Measurements from ENCODE around the gene DBT. TPM values are rescaled to one million over a fixed set of nuclear protein-coding genes. Genes with fewer than 3 reads are reported as not detected.
A peak's percentile ranks its signal among the peaks of the same experiment; 100 is the strongest.
"Not testable (repeated sequence)": the region's sequence is repeated elsewhere in the genome, so short reads cannot be mapped to it uniquely, and the experiment has no call there.

Gene DBT
- total and polyA plus RNA-seq, 2 experiments from 2014 or later = 5.3 to 6.4 TPM

DNA sequence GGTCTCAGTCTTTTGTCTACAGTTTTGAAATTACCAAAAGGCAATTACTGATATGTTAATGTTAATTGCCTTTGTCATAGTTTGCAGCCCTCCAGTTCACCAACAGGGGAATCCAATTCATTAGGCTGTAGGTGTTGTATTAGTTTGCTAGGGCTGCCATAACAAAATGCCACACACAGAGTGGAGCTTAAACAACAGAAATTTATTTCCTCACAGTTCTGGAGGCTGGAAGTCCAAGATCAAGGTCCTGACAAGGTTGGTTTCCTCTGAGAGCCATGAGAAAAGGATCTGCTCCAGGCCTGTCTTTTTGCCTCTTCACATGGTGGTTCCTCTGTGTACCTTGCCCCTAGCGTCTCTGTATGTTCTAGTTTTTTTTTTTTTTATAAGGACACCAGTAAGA lies 17.6 kb upstream of the DBT start:
- Histone ChIP-seq H3K79me2 (ENCODE audit: insufficient read depth) (peaks cover 61% of the 10 kb centered on the region), H3K36me3 (ENCODE audit: low read depth) (peaks cover 34% of the 10 kb centered on the region), H3K27me3 (replicated peaks; ENCODE audit: insufficient read depth) (no peaks in the 10 kb centered on the region), H2AFZ (0 out of 2 replicates have a peak overlapping the region, but pooled peaks have one; percentile 99), H3K9me2 (ENCODE audit: insufficient read depth) (no peaks in the 10 kb centered on the region), H3K9ac (peak overlapping the region; percentile 95), H3K4me2 (ENCODE audit: unreplicated experiment) (peak overlapping the region; percentile 89), H4K20me1 (ENCODE audit: insufficient read depth) (no peaks in the 10 kb centered on the region; the same call in 1 of the 2 replicates), H3K9me3 (ENCODE audit: low read depth) (no peaks in the 10 kb centered on the region), H3F3A (ENCODE audit: insufficient read depth) (no peaks in the 10 kb centered on the region), H3K4me1 (ENCODE audit: insufficient read depth) (peaks cover 17% of the 10 kb centered on the region), H3K27ac (no peak overlapping the region), H3K4me3 (peak overlapping the region; percentile 93)
- DNase-seq = no peak
- WGBS, 2 experiments (ENCODE audit: low coverage in 1 of 2, low lambda C conversion rate in 2 of 2, missing lambda C conversion rate in 2 of 2) = 95 to 100% methylated on average over 1 of the region's 1 CpG
- TF ChIP-seq EZH2phosphoT487 (IDR thresholded peaks at IDR 0.05; ENCODE audit: insufficient read depth, low read depth) (no peak), EZH2 (IDR thresholded peaks at IDR 0.05; ENCODE audit: insufficient read depth, poor library complexity, severe bottlenecking) (no peak)
- in situ Hi-C loops (cut with MboI) = no loop called here

DNA sequence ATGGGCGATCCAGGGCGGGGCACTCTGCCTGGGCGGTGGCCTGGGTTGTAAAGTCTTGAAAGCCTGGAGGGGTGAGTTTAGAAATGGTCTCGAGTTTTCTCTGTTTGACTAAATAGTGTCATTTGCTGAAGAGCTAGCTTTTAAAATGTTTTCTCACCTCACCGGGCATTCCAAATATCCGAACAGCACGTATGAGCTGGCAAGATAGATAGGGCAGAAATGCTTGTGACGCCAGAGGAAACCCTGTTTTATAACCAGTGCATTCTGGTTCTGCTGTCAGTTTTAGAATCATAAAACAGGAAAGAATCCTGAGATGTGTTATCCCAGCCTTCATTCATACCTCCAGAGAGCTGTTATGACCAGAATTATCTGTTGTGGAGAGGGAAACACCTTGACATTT lies 17.1 kb upstream of the DBT start:
- H3K9me3 ChIP-seq (ENCODE audit: low read depth) = no peaks in the 10 kb centered on the region
- DNase-seq = peak; percentile 42
- whole genome bisulfite sequencing, 2 experiments (ENCODE audit: low coverage in 1 of 2, low lambda C conversion rate in 2 of 2, missing lambda C conversion rate in 2 of 2) = 0 to 5% methylated on average over 7 to 8 of the region's 8 CpGs
- H2AFZ ChIP-seq = peak overlapping the region; percentile 99
- H3K79me2 ChIP-seq (ENCODE audit: insufficient read depth) = peaks cover 55% of the 10 kb centered on the region
- peak overlapping the region; percentile 89 for H3K4me2 ChIP-seq (ENCODE audit: unreplicated experiment)
- H3K4me3 ChIP-seq = peak overlapping the region; percentile 93
- no peak for TF ChIP-seq EZH2 (IDR thresholded peaks at IDR 0.05; ENCODE audit: insufficient read depth, poor library complexity, severe bottlenecking)
- no peak for TF ChIP-seq EZH2phosphoT487 (IDR thresholded peaks at IDR 0.05; ENCODE audit: insufficient read depth, low read depth)
- in situ Hi-C loops (cut with MboI) = no loop called here
- H3K4me1 ChIP-seq (ENCODE audit: insufficient read depth) = peaks cover 17% of the 10 kb centered on the region
- peak overlapping the region; percentile 81 for H3K27ac ChIP-seq
- H3K9me2 ChIP-seq (ENCODE audit: insufficient read depth) = no peaks in the 10 kb centered on the region
- no peaks in the 10 kb centered on the region; the same call in 1 of the 2 replicates for H4K20me1 ChIP-seq (ENCODE audit: insufficient read depth)
- H3K9ac ChIP-seq = peak overlapping the region; percentile 95
- peaks cover 28% of the 10 kb centered on the region for H3K36me3 ChIP-seq (ENCODE audit: low read depth)
- no peaks in the 10 kb centered on the region for H3F3A ChIP-seq (ENCODE audit: insufficient read depth)
- H3K27me3 ChIP-seq (replicated peaks; ENCODE audit: insufficient read depth) = no peaks in the 10 kb centered on the region

DNA sequence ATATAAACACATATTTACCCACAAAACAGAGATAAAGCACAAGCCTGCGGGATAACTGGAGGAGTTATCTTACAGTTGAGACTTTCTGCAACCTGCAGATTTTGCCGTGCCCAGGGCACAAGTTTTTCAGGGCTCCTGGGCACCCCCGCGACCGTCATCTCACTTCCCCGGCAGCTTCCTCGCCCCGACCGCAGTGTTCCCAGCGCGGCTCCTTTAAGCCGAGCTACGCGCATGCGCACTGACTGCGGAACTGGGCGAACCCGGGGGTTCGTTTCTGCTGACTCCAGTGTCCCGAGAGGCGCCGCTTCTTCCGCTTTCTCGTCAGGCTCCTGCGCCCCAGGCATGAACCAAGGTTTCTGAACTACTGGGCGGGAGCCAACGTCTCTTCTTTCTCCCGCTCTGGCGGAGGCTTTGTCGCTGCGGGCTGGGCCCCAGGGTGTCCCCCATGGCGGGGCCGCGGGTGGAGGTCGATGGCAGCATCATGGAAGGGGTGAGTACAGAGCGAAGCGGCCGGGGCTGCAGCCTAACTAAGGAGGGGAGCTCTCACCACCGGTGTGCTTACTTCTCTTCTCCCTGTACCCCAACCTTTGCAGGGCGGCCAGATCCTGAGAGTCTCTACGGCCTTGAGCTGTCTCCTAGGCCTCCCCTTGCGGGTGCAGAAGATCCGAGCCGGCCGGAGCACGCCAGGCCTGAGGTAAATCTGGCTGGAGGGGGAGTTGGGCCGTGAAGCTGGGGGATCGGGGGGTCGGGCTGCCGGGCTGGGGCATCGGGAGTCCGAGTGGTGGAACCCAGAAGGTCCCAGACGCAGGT lies 16.5 kb upstream of the DBT start, which contains the start of gene RTCA:
TSS of gene RTCA (plus strand) at position 286 of the 810 bp plus-strand sequence. CDS start at position 446, 160 bp downstream.
- Histone ChIP-seq H3K9me3 (ENCODE audit: low read depth) (no peaks in the 10 kb centered on the region), H3K4me1 (ENCODE audit: insufficient read depth) (peaks cover 17% of the 10 kb centered on the region), H3K4me2 (ENCODE audit: unreplicated experiment) (peak within 1 kb of the TSS; percentile 89), H3K27ac (peak within 1 kb of the TSS; percentile 81), H3K27me3 (replicated peaks; ENCODE audit: insufficient read depth) (no peaks in the 10 kb centered on the region), H3K9me2 (ENCODE audit: insufficient read depth) (no peaks in the 10 kb centered on the region), H3K79me2 (ENCODE audit: insufficient read depth) (peaks cover 49% of the 10 kb centered on the region), H3K9ac (peak within 1 kb of the TSS; percentile 95), H3K36me3 (ENCODE audit: low read depth) (peaks cover 22% of the 10 kb centered on the region), H2AFZ (peak within 1 kb of the TSS; percentile 99), H4K20me1 (ENCODE audit: insufficient read depth) (no peaks in the 10 kb centered on the region), H3F3A (ENCODE audit: insufficient read depth) (no peaks in the 10 kb centered on the region), H3K4me3 (peak within 1 kb of the TSS; percentile 93)
- TF ChIP-seq EZH2phosphoT487 (IDR thresholded peaks at IDR 0.05; ENCODE audit: insufficient read depth, low read depth) = no peak
- TF ChIP-seq EZH2 (IDR thresholded peaks at IDR 0.05; ENCODE audit: insufficient read depth, poor library complexity, severe bottlenecking) = no peak
- WGBS, 2 experiments (ENCODE audit: low coverage in 1 of 2, low lambda C conversion rate in 2 of 2, missing lambda C conversion rate in 2 of 2) = 1% methylated on average over 51 to 53 of the region's 53 CpGs
- in situ Hi-C loops (cut with MboI) = no loop called here
- peak; percentile 99 for DNase-seq

DNA sequence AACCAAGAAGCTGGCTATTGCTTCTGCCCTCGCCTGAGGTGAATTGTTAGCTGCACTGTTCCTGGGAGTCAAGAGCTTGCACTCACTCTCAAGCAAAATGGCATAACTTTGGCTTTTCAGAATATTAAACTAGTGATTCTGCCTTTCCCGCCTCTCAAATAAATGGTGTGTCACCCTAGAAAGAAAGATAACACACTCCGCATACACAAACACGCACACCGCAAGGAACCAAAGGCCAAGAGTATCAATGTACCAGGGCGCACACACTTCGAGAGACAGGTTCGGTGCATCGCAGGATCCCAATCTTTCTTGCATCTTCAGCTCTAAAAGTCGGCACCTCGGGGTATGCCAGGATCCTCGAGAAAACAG lies 15.9 kb upstream of the DBT start:
- peak overlapping the region; percentile 89 for H3K4me2 ChIP-seq (ENCODE audit: unreplicated experiment)
- peak overlapping the region; percentile 99 for H2AFZ ChIP-seq
- peak; percentile 74 for DNase-seq
- peaks cover 17% of the 10 kb centered on the region for H3K4me1 ChIP-seq (ENCODE audit: insufficient read depth)
- WGBS, 2 experiments (ENCODE audit: low coverage in 1 of 2, low lambda C conversion rate in 2 of 2, missing lambda C conversion rate in 2 of 2) = 1 to 2% methylated on average over 12 of the region's 12 CpGs
- TF ChIP-seq EZH2 (IDR thresholded peaks at IDR 0.05; ENCODE audit: insufficient read depth, poor library complexity, severe bottlenecking) (no peak), EZH2phosphoT487 (IDR thresholded peaks at IDR 0.05; ENCODE audit: insufficient read depth, low read depth) (no peak)
- H3K9me3 ChIP-seq (ENCODE audit: low read depth) = no peaks in the 10 kb centered on the region
- H3F3A ChIP-seq (ENCODE audit: insufficient read depth) = no peaks in the 10 kb centered on the region
- peak overlapping the region; percentile 93 for H3K4me3 ChIP-seq
- H3K79me2 ChIP-seq (ENCODE audit: insufficient read depth) = peaks cover 43% of the 10 kb centered on the region
- H4K20me1 ChIP-seq (ENCODE audit: insufficient read depth) = no peaks in the 10 kb centered on the region
- H3K27me3 ChIP-seq (replicated peaks; ENCODE audit: insufficient read depth) = no peaks in the 10 kb centered on the region
- H3K36me3 ChIP-seq (ENCODE audit: low read depth) = peaks cover 17% of the 10 kb centered on the region; the same call in 1 of the 2 replicates
- no peaks in the 10 kb centered on the region for H3K9me2 ChIP-seq (ENCODE audit: insufficient read depth)
- in situ Hi-C loops (cut with MboI) = no loop called here
- H3K9ac ChIP-seq = peak overlapping the region; percentile 95
- H3K27ac ChIP-seq = peak overlapping the region; percentile 81

DNA sequence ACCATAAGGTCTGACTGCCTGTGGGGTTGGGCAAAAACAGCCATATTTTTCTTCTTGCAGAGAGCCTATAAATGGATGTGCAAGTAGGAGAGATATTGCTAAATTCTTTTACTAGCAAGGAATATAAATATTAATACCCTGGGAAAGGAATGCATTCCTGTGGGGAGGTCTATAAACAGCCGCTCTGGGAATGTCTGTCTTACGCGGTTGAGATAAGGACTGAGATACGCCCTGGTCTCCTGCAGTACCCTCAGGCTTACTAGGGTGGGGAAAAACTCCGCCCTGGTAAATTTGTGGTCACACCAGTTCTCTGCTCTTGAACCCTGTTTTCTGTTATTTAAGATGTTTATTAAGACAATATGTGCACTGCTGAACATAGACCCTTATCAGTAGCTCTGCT lies 14.4 kb upstream of the DBT start:
- peaks cover 29% of the 10 kb centered on the region for H3K79me2 ChIP-seq (ENCODE audit: insufficient read depth)
- H3K4me2 ChIP-seq (ENCODE audit: unreplicated experiment); H3F3A ChIP-seq (ENCODE audit: insufficient read depth); H3K27me3 ChIP-seq (replicated peaks; ENCODE audit: insufficient read depth); in situ Hi-C loops (cut with MboI); H3K9me2 ChIP-seq (ENCODE audit: insufficient read depth); H3K4me3 ChIP-seq; H3K9me3 ChIP-seq (ENCODE audit: low read depth); H4K20me1 ChIP-seq (ENCODE audit: insufficient read depth); H3K9ac ChIP-seq; DNase-seq; H2AFZ ChIP-seq; H3K27ac ChIP-seq: not testable (repeated sequence)
- peaks cover 17% of the 10 kb centered on the region for H3K4me1 ChIP-seq (ENCODE audit: insufficient read depth)
- WGBS, 2 experiments (ENCODE audit: low coverage in 1 of 2, low lambda C conversion rate in 2 of 2, missing lambda C conversion rate in 2 of 2) = 98 to 99% methylated on average over 5 of the region's 5 CpGs
- H3K36me3 ChIP-seq (ENCODE audit: low read depth) = peaks cover 12% of the 10 kb centered on the region; the same call in 1 of the 2 replicates

Data from GM23248 (cell line).